ENCODE results near the gene RAB11FIP3.
"Not testable (repeated sequence)": the region's sequence is repeated elsewhere in the genome, so short reads cannot be mapped to it uniquely, and the experiment has no call there.

RAB11FIP3 gene

GRCh38 chr16:425082-425718 is at the start of gene RAB11FIP3:
Gene RAB11FIP3, plus strand, starts transcription at chr16:425649. Its CDS starts 358 bp downstream, at chr16:426007.
- peak in 55 of 56 donors; percentile 21 to 94 (median 78) for DNase-seq

- no peak for DNase-seq
Observed at GRCh38 chr16:375927-376816, 49.3 kb upstream of the RAB11FIP3 start.

GRCh38 chr16:376817-377418 is 48.5 kb upstream of the RAB11FIP3 start:
- no peak for DNase-seq

GRCh38 chr16:377419-377951 is 48.0 kb upstream of the RAB11FIP3 start:
- DNase-seq = no peak

GRCh38 chr16:378113-378820 is 47.2 kb upstream of the RAB11FIP3 start:
- not testable (repeated sequence) for DNase-seq

GRCh38 chr16:378821-379182 is 46.6 kb upstream of the RAB11FIP3 start:
- DNase-seq = no peak

- no peak for DNase-seq
Observed at GRCh38 chr16:379183-379960, 46.1 kb upstream of the RAB11FIP3 start.

- DNase-seq = no peak
Observed at GRCh38 chr16:379961-380761, 45.3 kb upstream of the RAB11FIP3 start.

GRCh38 chr16:380762-381011 is 44.8 kb upstream of the RAB11FIP3 start:
- DNase-seq = no peak

GRCh38 chr16:381012-381788 is 44.2 kb upstream of the RAB11FIP3 start:
- DNase-seq = peak in 1 of 56 donors; percentile 52

- peak in 42 of 56 donors; percentile 22 to 82 (median 54) for DNase-seq
Observed at GRCh38 chr16:381789-382717, 43.4 kb upstream of the RAB11FIP3 start, which contains the start of gene PGAP6. Gene PGAP6, minus strand, starts transcription at chr16:381978. Its CDS starts 157 bp downstream, at chr16:381821.

GRCh38 chr16:383326-384051 is 42.0 kb upstream of the RAB11FIP3 start:
- no peak for DNase-seq

- DNase-seq = peak in 25 of 56 donors; percentile 15 to 71 (median 36)
Observed at GRCh38 chr16:386641-387156, 38.8 kb upstream of the RAB11FIP3 start.

- DNase-seq = peak in 4 of 56 donors; percentile 13 to 41 (median 27)
Observed at GRCh38 chr16:387761-388666, 37.4 kb upstream of the RAB11FIP3 start.

GRCh38 chr16:389352-389751 is 36.1 kb upstream of the RAB11FIP3 start:
- no peak for DNase-seq

All from amygdala (tissue), 56 donors.